Measurements from ENCODE around the gene C1QBP. TPM values are rescaled to one million over a fixed set of nuclear protein-coding genes. Genes with fewer than 3 reads are reported as not detected.

C1QBP gene
- total RNA-seq, 1 donor from 2014 or later = 284 TPM

Other genes with a start within 250 kb of the C1QBP start
- 1.9 and 2.8 TPM in 2 replicates for gene ZNF594, start 247.3 kb downstream of the C1QBP start, total RNA-seq
- gene SCIMP, start 204.3 kb downstream of the C1QBP start, total RNA-seq = not detected in 2 replicates
- gene RABEP1, start 156.9 kb downstream of the C1QBP start, total RNA-seq = 28.2 and 32.2 TPM in 2 replicates
- 72.4 and 94.0 TPM in 2 replicates for gene NUP88, start 19.5 kb downstream of the C1QBP start, total RNA-seq
- gene RPAIN, start 19.0 kb downstream of the C1QBP start, total RNA-seq = 33.5 and 35.3 TPM in 2 replicates
- gene DHX33, start 29.8 kb upstream of the C1QBP start, total RNA-seq = 9.4 and 14.2 TPM in 2 replicates
- gene DERL2, start 47.0 kb upstream of the C1QBP start, total RNA-seq = 17.4 and 21.3 TPM in 2 replicates
- gene MIS12, start 47.4 kb upstream of the C1QBP start, total RNA-seq = 13.1 and 17.2 TPM in 2 replicates
- gene NLRP1, start 145.4 kb upstream of the C1QBP start, total RNA-seq = 5.4 and 5.8 TPM in 2 replicates